Uterus (tissue), 4 donors: ENCODE data around the gene PDX1. TPM values are rescaled to one million over a fixed set of nuclear protein-coding genes. Genes with fewer than 3 reads are reported as not detected.

ENCODE experiments used
- DNase-seq, 2 donors: peaks; one replicate each; pipeline ENCODE4 v3.0.0-alpha.2; 2019 to 2020
- H3K27ac ChIP-seq, 2 donors: fragments of 200-600 bp; sonication (generic); 1 replicate in 1 of 2; 2 replicates in 1 of 2; pipeline ENCODE4 v1.5.1; 2016 to 2018
- H3K27me3 ChIP-seq, 2 donors: fragments of 200-600 bp; sonication (generic); one replicate each; pipeline ENCODE4 v1.5.1; 2018 to 2019; ENCODE audit warnings: control low read depth in 1 of 2
- H3K36me3 ChIP-seq, 2 donors: fragments of 200-600 bp; sonication (generic); one replicate each; pipeline ENCODE4 v1.5.1; 2019; ENCODE audit warnings: control low read depth in 1 of 2
- H3K4me1 ChIP-seq, 2 donors: fragments of 200-600 bp; sonication (generic); one replicate each; pipeline ENCODE4 v1.5.1; 2018 to 2019; ENCODE audit warnings: control low read depth in 1 of 2
- H3K4me3 ChIP-seq, 2 donors: fragments of 200-600 bp; sonication (generic); 1 replicate in 1 of 2; 2 replicates in 1 of 2; pipeline ENCODE4 v1.5.1; 2018 to 2019; ENCODE audit warnings: mild to moderate bottlenecking in 1 of 2
- H3K9me3 ChIP-seq, 2 donors: fragments of 200-600 bp; sonication (generic); one replicate each; pipeline ENCODE4 v1.5.1; 2019; ENCODE audit warnings: control low read depth in 1 of 2
- CTCF ChIP-seq, 4 experiments: fragments of 200-600 bp in 2 of 4; fragments of 450-650 bp in 2 of 4; sonication (generic) in 2 of 4; IDR thresholded peaks; one replicate each; pipeline ENCODE4 v1.5.1; 2016 to 2019; ENCODE audit warnings: antibody characterized with exemption in 4 of 4, mild to moderate bottlenecking in 2 of 4, moderate library complexity in 1 of 4
- POLR2A ChIP-seq, 2 donors: fragments of 450-650 bp; IDR thresholded peaks; one replicate each; pipeline ENCODE4 v1.6.1; 2016; ENCODE audit warnings: antibody characterized with exemption in 2 of 2, mild to moderate bottlenecking in 1 of 2, moderate library complexity in 1 of 2
- intact Hi-C: fragments of 100-400 bp; cut with DNase I; formaldehyde crosslinking; loops from one replicate; pipeline ENCODE4 v1.15.1; 2023; ENCODE audit warnings: low total_unique reads
- small RNA-seq: library from RNA; depleted of rRNA; stranded (forward); fragments of <200 nt; gene quantifications from one replicate; pipeline ENCODE3, GENCODE V24; 2016
- total RNA-seq, 4 donors: library from RNA; depleted of rRNA in 3 of 4; stranded (reverse); fragments of >200 nt in 3 of 4; gene quantifications; one replicate each; pipeline versions ENCODE4 v1.1.0 to v1.2.4, GENCODE V29; 2014 to 2023
- donor health status: DM: yes; HTN: yes; CAD: no.

Gene PDX1
- total RNA-seq, 4 donors from 2014 or later: not detected

GRCh38 chr13:27971776-27972477 is 52.1 kb downstream of the PDX1 start:
- Histone ChIP-seq H3K4me1 (peaks cover 0 to 8% of the 10 kb centered on the region in 2 donors), H3K4me3 (no peak overlapping the region), H3K27me3 (peaks cover 6 to 68% of the 10 kb centered on the region in 2 donors), H3K9me3 (no peaks in the 10 kb centered on the region), H3K27ac (no peak overlapping the region), H3K36me3 (no peaks in the 10 kb centered on the region)
- intact Hi-C loops: no loop called here
- TF ChIP-seq POLR2A (IDR thresholded peaks at IDR 0.05) (no peak), CTCF (IDR thresholded peaks at IDR 0.05) (no peak)
- no peak for DNase-seq

- no peak overlapping the region for H3K4me3 ChIP-seq
- H3K36me3 ChIP-seq: no peaks in the 10 kb centered on the region
- TF ChIP-seq POLR2A (IDR thresholded peaks at IDR 0.05) (no peak), CTCF (IDR thresholded peaks at IDR 0.05) (no peak)
- no peak for DNase-seq
- no peak overlapping the region for H3K27ac ChIP-seq
- peaks cover 0 to 8% of the 10 kb centered on the region in 2 donors for H3K4me1 ChIP-seq
- H3K27me3 ChIP-seq: peaks cover 6 to 63% of the 10 kb centered on the region in 2 donors
- intact Hi-C loops: no loop called here
- no peaks in the 10 kb centered on the region for H3K9me3 ChIP-seq
These were observed 52.6 kb downstream of the PDX1 start for GRCh38 chr13:27972478-27972820.

- no peaks in the 10 kb centered on the region for H3K9me3 ChIP-seq
- no peak for DNase-seq
- H3K4me1 ChIP-seq: peaks cover 0 to 11% of the 10 kb centered on the region in 2 donors
- TF ChIP-seq POLR2A (IDR thresholded peaks at IDR 0.05): no peak
- H3K36me3 ChIP-seq: no peaks in the 10 kb centered on the region
- H3K27ac ChIP-seq: no peak overlapping the region
- intact Hi-C loops: no loop called here
- H3K4me3 ChIP-seq: no peak overlapping the region
- peaks cover 4 to 62% of the 10 kb centered on the region in 2 donors for H3K27me3 ChIP-seq
These were observed 53.5 kb downstream of the PDX1 start for GRCh38 chr13:27973291-27973690.

GRCh38 chr13:27973961-27974662 is 54.3 kb downstream of the PDX1 start:
- TF ChIP-seq CTCF (IDR thresholded peaks at IDR 0.05) (no peak), POLR2A (IDR thresholded peaks at IDR 0.05) (no peak)
- intact Hi-C loops: no loop called here
- DNase-seq: no peak
- Histone ChIP-seq H3K4me3 (no peak overlapping the region), H3K9me3 (no peaks in the 10 kb centered on the region), H3K27me3 (peaks cover 4 to 63% of the 10 kb centered on the region in 2 donors), H3K4me1 (peaks cover 0 to 12% of the 10 kb centered on the region in 2 donors), H3K27ac (no peak overlapping the region), H3K36me3 (no peaks in the 10 kb centered on the region)

Small RNAs within 50 kb of the gene (small RNA-seq; reads per million reads assigned to genes)
- not detected for gene ATP5F1EP2

Other genes with a start within 250 kb of the PDX1 start
- not detected for gene GSX1, start 127.5 kb upstream of the PDX1 start, total RNA-seq
- gene CDX2, start 49.3 kb downstream of the PDX1 start, total RNA-seq: under 1 TPM in 1 of 4 donors, not detected in 3; 0.29 TPM
- not detected for gene URAD, start 68.7 kb downstream of the PDX1 start, total RNA-seq
- gene FLT3, start 180.6 kb downstream of the PDX1 start, total RNA-seq: under 1 TPM in 3 of 4 donors, not detected in 1; under 0.01 to 0.90 (median 0.24) TPM
- 10 to 100 TPM; 17.4 to 61.4 (median 48.2) TPM for gene PAN3, start 218.5 kb downstream of the PDX1 start, total RNA-seq